Thymus (tissue), 11 donors: ENCODE measurements around the gene CTRB1. TPM values are rescaled to one million over a fixed set of nuclear protein-coding genes. Genes with fewer than 3 reads are reported as not detected.
"Not testable (repeated sequence)": the region's sequence is repeated elsewhere in the genome, so short reads cannot be mapped to it uniquely, and the experiment has no call there.

ENCODE experiments used
- DNase-seq, 9 donors: peaks; one replicate each; pipeline ENCODE4 v3.0.0-alpha.2; 2013; ENCODE audit warnings: low spot score in 9 of 9, low read depth in 6 of 9, missing footprints in 1 of 9
- H3K27ac ChIP-seq, 2 donors: one replicate each; pipeline ENCODE4 v1.5.1; 2013; ENCODE audit warnings: control low read depth in 1 of 2, low read depth in 1 of 2, low read length in 1 of 2, mild to moderate bottlenecking in 1 of 2, moderate library complexity in 1 of 2
- H3K27me3 ChIP-seq, 2 donors: one replicate each; pipeline ENCODE4 v1.5.1; 2013; ENCODE audit warnings: low read length in 1 of 2; ENCODE audit not compliant: control insufficient read depth in 2 of 2, insufficient read depth in 1 of 2
- H3K36me3 ChIP-seq, 2 donors: one replicate each; pipeline ENCODE4 v1.5.1; 2013; ENCODE audit warnings: low read length in 1 of 2, mild to moderate bottlenecking in 1 of 2, moderate library complexity in 1 of 2; ENCODE audit not compliant: control insufficient read depth in 2 of 2, insufficient read depth in 2 of 2
- H3K4me1 ChIP-seq, 2 donors: one replicate each; pipeline ENCODE4 v1.5.1; 2013; ENCODE audit warnings: low read length in 2 of 2; ENCODE audit not compliant: control insufficient read depth in 2 of 2, insufficient read depth in 2 of 2
- H3K4me3 ChIP-seq, 2 donors: one replicate each; pipeline ENCODE4 v1.5.1; 2013; ENCODE audit warnings: low read length in 2 of 2, control low read depth in 1 of 2, mild to moderate bottlenecking in 1 of 2
- H3K9me3 ChIP-seq, 2 donors: one replicate each; pipeline ENCODE4 v1.5.1; 2013; ENCODE audit warnings: low read length in 1 of 2, mild to moderate bottlenecking in 1 of 2; ENCODE audit not compliant: control insufficient read depth in 2 of 2, insufficient read depth in 1 of 2
- WGBS: extraction: QIAGEN DNeasy Blood & Tissue Kit; methylation state at CpG from one replicate; pipeline ENCODE4 v1.1.7; 2013; 5-methylcytosine and 5-hydroxymethylcytosine counted together
- polyA plus RNA-seq: library from polyadenylated mRNA; stranded (reverse); fragments of 200-250 nt; gene quantifications from one replicate; pipeline ENCODE4 v1.2.3, GENCODE V29; 2013
- total RNA-seq: library from RNA; stranded (reverse); fragments of 120-200 nt; gene quantifications from one replicate; pipeline ENCODE4 v1.2.4, GENCODE V29; 2013
- donor health status: healthy.

Gene CTRB1
- total and polyA plus RNA-seq, 2 donors = 0.14 to 0.78 TPM

DNA sequence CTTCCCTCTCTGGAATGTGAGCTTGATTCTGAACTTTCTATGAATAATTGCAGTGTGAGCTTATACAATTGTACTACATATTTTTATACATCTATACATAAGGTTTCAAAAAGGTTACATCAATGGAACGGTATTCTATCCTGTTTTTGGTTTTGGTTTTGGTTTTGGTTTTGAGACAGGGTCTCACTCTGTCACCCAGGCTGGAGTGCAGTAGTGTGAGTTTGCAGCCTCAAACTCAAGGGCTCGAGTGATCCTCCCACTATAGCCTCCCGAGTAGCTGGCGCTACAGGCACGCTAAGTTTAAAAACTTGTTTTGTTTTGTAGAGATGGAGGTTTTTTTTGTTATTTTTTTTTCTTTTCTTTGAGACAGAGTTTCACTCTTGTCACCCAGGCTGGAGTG is 1.1 kb downstream of the CTRB1 start:
- Histone ChIP-seq H3K36me3 (no peaks in the 10 kb centered on the region), H3K9me3 (no peaks in the 10 kb centered on the region), H3K4me3 (no peak overlapping the region), H3K4me1 (peaks cover 3 to 16% of the 10 kb centered on the region in 2 donors), H3K27ac (peak overlapping the region; percentile 68 to 70), H3K27me3 (peaks cover 0 to 5% of the 10 kb centered on the region in 2 donors)
- peak in 4 of 9 donors; percentile 15 to 68 (median 35) for DNase-seq
- WGBS = 60% methylated on average over 5 of the region's 5 CpGs

DNA sequence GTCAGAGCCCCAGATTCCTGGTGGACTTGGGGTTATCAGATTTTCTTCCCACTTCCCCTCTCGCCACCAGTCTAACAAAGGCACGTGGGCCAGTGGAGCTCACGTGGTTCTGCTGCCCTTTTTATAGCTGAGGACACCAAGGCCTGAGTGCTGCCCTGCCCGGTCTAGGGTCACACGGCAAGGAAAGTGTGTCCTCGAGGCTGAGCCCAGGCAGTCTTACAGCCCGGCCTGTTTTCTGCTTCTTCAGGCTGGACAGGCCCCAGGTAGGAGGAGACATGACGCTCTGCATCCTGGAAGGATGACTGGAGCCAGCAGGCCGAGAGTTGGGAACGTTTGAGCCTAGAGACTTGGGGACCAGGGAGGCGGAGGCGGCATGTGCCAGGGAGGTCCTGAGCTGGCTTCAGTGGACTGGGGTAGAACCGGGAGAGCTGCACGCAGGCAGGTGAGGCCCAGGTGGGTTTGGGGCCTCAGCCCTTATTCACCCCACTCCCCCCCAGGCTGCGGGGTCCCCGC is 3.5 kb downstream of the CTRB1 start:
- no peak overlapping the region for H3K27ac ChIP-seq
- DNase-seq = no peak
- WGBS = 94% methylated on average over 16 of the region's 16 CpGs
- no peak overlapping the region for H3K4me3 ChIP-seq
- H3K9me3 ChIP-seq = no peaks in the 10 kb centered on the region
- peaks cover 3 to 16% of the 10 kb centered on the region in 2 donors for H3K4me1 ChIP-seq
- peaks cover 0 to 8% of the 10 kb centered on the region in 2 donors for H3K27me3 ChIP-seq
- H3K36me3 ChIP-seq = no peaks in the 10 kb centered on the region

DNA sequence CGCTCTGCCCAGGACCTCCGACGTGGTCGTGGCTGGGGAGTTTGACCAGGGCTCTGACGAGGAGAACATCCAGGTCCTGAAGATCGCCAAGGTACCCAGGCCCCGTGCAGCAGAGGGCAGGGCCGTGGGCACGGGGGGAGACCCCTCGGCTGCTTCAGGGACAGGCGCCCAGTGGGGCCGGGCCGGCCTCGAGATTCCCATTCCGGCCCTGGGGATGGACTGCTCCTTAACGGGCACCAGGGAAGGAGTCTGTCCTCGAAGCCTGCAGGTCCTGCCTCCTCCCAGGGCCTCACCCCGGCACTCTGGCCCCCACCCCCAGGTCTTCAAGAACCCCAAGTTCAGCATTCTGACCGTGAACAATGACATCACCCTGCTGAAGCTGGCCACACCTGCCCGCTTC is 4.3 kb downstream of the CTRB1 start:
- peaks cover 3 to 16% of the 10 kb centered on the region in 2 donors for H3K4me1 ChIP-seq
- not testable (repeated sequence) for DNase-seq, H3K36me3 ChIP-seq, H3K27ac ChIP-seq, H3K4me3 ChIP-seq, H3K27me3 ChIP-seq, H3K9me3 ChIP-seq
- WGBS = 95% methylated on average over 10 of the region's 20 CpGs

DNA sequence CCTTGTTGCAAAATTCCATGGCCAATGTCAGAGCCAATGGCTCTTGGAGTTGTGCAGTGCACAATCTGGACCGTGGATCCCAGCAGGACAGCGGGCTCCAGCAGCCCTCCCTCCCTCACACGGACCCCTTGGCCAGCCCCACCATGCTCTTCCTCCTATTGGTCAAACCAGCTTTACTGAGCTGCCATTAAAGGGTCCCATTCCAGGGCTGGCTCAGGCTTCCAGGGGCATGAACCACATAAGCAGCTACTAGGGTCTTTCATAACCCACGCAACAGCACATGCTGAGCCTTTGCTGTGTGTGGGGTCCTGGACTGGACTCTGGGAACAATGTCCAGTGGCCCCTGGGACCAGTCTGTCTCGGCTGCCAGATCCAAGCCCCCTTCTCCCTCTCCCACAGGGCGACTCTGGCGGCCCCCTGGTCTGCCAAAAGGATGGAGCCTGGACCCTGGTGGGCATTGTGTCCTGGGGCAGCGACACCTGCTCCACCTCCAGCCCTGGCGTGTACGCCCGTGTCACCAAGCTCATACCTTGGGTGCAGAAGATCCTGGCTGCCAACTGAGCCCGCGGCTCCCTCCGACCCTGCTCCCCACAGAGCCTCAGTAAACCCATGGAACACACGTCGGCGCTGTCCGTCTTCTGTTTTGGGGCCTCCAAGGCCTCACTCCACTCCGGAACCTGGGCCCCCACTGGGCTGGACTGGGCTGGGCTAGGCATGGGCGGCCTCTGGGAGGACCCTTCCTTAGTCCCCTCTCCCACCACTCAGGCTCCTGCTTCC is 5.7 kb downstream of the CTRB1 start:
- Histone ChIP-seq H3K9me3 (no peaks in the 10 kb centered on the region), H3K4me3 (no peak overlapping the region), H3K4me1 (peaks cover 0 to 8% of the 10 kb centered on the region in 2 donors), H3K27ac (no peak overlapping the region), H3K27me3 (peaks cover 0 to 8% of the 10 kb centered on the region in 2 donors), H3K36me3 (no peaks in the 10 kb centered on the region)
- 90% methylated on average over 20 of the region's 20 CpGs for WGBS
- DNase-seq = no peak

DNA sequence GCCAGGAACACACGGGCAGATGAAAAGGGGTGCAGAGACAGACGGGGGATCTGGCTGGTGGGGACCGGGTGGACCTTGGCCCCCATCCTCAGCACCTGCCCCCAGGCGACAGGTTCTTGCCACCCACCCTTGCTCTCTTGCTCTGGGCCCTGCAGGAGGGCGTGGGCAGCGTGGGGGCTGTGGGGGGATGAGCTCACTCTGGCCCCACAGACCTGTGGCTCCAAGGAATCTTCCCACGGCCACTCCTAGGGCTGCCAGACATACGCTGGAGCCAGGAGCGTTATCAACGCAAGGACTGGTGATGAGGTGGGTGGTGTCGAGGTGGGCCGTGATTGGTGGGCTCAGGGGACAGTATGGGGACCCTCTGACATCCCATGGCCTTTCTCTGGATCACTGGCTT is 6.3 kb downstream of the CTRB1 start:
- peaks cover 0 to 3% of the 10 kb centered on the region in 2 donors for H3K4me1 ChIP-seq
- no peak overlapping the region for H3K4me3 ChIP-seq
- DNase-seq = no peak
- H3K9me3 ChIP-seq = no peaks in the 10 kb centered on the region
- no peaks in the 10 kb centered on the region for H3K36me3 ChIP-seq
- peaks cover 0 to 8% of the 10 kb centered on the region in 2 donors for H3K27me3 ChIP-seq
- H3K27ac ChIP-seq = no peak overlapping the region
- 82% methylated on average over 12 of the region's 12 CpGs for whole genome bisulfite sequencing

DNA sequence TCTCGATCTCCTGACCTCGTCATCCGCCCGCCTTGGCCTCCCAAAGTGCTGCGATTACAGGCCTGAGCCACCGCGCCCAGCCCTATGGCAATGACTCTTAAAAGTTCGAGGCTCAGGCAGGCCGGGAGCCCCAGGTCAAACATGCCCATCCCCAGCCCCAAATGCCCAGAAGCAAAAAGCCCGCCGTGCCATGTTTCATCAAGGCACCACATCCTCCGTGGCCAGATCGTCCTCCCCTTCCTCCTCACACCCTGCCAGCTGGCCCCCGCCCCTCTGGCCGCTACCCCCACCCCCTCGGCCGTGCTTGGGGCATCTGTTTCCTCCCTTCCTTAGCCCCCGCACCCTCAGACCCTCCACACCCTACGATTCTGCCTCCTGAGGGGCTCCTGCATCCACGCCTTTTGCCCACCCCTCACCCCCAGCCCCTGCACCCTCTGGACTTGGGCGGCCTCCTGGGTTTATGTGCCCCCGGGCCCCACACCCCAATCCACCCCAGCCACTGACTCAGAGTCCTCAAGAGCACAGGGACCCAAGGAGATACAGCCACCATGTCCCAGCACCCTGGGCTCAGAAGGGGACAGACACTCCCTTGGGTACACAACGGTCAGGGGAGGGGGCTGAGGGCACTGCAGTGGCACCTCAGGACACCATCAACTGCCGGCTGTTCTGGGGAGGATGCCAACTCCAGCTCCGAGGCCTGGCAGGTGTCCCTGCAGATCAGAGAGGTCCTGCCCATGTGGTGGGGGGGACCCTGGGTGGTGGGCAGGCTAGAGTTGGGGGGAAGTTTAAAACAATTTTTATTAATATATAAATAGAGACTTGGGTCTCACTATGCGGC is 7.1 kb downstream of the CTRB1 start:
- H3K4me3 ChIP-seq = no peak overlapping the region
- no peak overlapping the region for H3K27ac ChIP-seq
- H3K4me1 ChIP-seq = no peaks in the 10 kb centered on the region
- no peaks in the 10 kb centered on the region for H3K36me3 ChIP-seq
- DNase-seq = no peak
- WGBS = 82% methylated on average over 26 of the region's 26 CpGs
- no peaks in the 10 kb centered on the region for H3K9me3 ChIP-seq
- peaks cover 0 to 8% of the 10 kb centered on the region in 2 donors for H3K27me3 ChIP-seq

DNA sequence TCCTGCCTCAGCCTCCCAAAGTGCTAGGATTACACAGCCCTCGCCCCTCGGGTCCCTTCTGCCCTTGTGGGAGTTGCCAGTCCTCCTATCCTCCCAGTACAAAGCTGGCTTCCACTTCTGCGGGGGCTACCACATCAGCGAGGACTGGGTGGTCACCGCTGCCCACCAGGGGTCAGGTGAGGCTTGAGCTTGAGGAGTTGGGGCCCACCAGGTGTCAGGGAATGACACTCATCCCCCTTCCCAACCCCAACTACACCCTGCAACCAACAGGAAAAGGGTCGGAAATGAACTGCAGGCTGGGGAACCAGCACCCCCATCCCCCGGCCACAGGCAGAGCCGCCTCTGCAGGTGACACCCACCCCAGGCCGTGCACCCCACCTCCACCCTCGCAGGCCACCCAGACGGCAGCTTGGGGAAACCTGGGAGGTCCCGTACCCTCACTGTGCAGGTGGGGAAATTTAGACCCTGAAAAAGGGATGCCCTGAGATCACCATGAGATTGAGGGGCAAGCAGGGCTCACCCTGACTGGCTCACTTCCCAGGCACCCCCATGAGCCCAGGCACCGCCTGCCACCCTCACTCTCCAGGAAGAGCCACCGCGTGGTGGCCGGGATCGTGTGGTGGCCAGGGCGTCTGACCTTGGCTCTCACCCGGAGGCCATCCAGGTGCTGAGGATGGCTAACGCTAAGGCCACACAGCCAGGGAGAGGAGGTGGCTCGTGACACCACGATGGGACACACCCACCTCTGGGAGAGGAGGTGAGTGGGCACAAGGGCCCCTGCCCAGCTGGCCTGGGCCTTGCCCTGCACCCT is 8.0 kb downstream of the CTRB1 start:
- H3K27me3 ChIP-seq = peaks cover 0 to 8% of the 10 kb centered on the region in 2 donors
- no peak overlapping the region for H3K4me3 ChIP-seq
- no peak for DNase-seq
- no peak overlapping the region for H3K27ac ChIP-seq
- no peaks in the 10 kb centered on the region for H3K36me3 ChIP-seq
- 82% methylated on average over 22 of the region's 22 CpGs for WGBS
- H3K4me1 ChIP-seq = no peaks in the 10 kb centered on the region
- H3K9me3 ChIP-seq = no peaks in the 10 kb centered on the region

DNA sequence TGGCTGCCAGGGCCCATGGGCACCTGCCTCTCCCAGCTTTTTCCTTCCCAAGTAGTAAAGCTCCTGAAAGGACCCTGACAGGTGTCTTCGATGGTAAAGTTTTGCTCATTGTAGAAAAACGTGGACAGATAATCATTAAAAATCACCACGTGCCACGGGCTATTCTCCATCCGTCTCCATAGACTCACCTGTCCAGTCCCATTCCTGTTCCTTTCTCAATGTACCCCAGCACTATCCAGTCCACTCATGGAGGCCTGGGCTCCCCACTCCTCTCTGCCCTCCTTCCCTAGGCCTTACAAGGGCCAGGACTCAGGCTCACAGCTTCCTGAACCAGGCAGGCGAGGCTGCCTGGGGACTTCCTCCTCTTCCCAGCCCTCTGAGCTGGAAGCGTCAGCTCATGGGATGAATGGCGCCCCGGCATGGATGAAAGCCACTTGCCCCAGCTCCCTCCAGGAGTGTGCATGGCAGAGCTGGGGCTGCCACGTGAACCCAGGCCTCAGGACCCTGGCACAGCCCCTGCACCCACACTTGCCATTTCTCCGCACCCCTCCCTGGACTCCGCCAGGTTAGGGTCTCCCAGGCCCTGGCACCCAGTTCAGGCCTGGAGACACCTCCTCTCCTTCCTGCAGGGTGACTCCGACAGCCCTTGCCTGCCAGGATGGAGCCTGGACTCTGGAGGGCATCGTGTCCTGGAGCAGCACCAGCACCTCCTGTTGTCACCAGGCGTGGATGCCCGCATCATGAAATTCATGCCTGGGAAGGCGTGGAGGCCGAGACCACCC is 8.8 kb downstream of the CTRB1 start:
- H3K9me3 ChIP-seq = no peaks in the 10 kb centered on the region
- peaks cover 0 to 8% of the 10 kb centered on the region in 2 donors for H3K27me3 ChIP-seq
- WGBS = 94% methylated on average over 18 of the region's 18 CpGs
- no peak for DNase-seq
- no peaks in the 10 kb centered on the region for H3K4me1 ChIP-seq
- H3K36me3 ChIP-seq = no peaks in the 10 kb centered on the region
- no peak overlapping the region for H3K4me3 ChIP-seq
- no peak overlapping the region for H3K27ac ChIP-seq
